Stimulated activated CD8-positive, alpha-beta memory T cell treated with anti-CD3 and anti-CD28 coated beads, Interleukin-15, amount 100 ng/mL, for 1 hour (primary cell): ENCODE measurements around the gene PYGB.

Source experiments
- DNase-seq: peaks from one replicate; pipeline ENCODE4 v3.0.0-alpha.2; 2020; ENCODE audit warnings: low read depth

PYGB gene

GRCh38 chr20:25247956-25248785 is at the start of gene PYGB:
PYGB (plus strand) TSS chr20:25248085; CDS start chr20:25248179, 94 bp downstream.
- peak; percentile 36 for DNase-seq

- no peak for DNase-seq
Measured at GRCh38 chr20:25198663-25199383, 49.1 kb upstream of the PYGB start.

GRCh38 chr20:25199473-25200260 is 48.2 kb upstream of the PYGB start:
- DNase-seq, result no peak

GRCh38 chr20:25203089-25203488 is 44.8 kb upstream of the PYGB start:
- DNase-seq, result no peak

GRCh38 chr20:25203871-25204320 is 44.0 kb upstream of the PYGB start:
- DNase-seq, result no peak

- DNase-seq, result no peak
Measured at GRCh38 chr20:25204550-25205276, 43.2 kb upstream of the PYGB start.

GRCh38 chr20:25205277-25206062 is 42.4 kb upstream of the PYGB start:
- no peak for DNase-seq

GRCh38 chr20:25206063-25206403 is 41.9 kb upstream of the PYGB start:
- DNase-seq, result no peak

- DNase-seq, result no peak
Measured at GRCh38 chr20:25206548-25206947, 41.3 kb upstream of the PYGB start.

GRCh38 chr20:25207149-25207959 is 40.5 kb upstream of the PYGB start:
- no peak for DNase-seq

GRCh38 chr20:25207960-25208534 is 39.8 kb upstream of the PYGB start:
- no peak for DNase-seq

GRCh38 chr20:25209400-25209799 is 38.5 kb upstream of the PYGB start:
- DNase-seq, result no peak

GRCh38 chr20:25209911-25210310 is 38.0 kb upstream of the PYGB start:
- no peak for DNase-seq

- DNase-seq, result no peak
Measured at GRCh38 chr20:25211273-25211672, 36.6 kb upstream of the PYGB start.

- DNase-seq, result no peak
Measured at GRCh38 chr20:25212242-25212641, 35.6 kb upstream of the PYGB start.

GRCh38 chr20:25213566-25214425 is 34.1 kb upstream of the PYGB start:
- no peak for DNase-seq

GRCh38 chr20:25214426-25214790 is 33.5 kb upstream of the PYGB start:
- DNase-seq, result no peak

- no peak for DNase-seq
Measured at GRCh38 chr20:25214819-25215218, 33.1 kb upstream of the PYGB start.

GRCh38 chr20:25215521-25215920 is 32.4 kb upstream of the PYGB start:
- no peak for DNase-seq
